Type B pancreatic cell (in vitro differentiated cells): ENCODE results near the gene DLG1. TPM values are rescaled to one million over a fixed set of nuclear protein-coding genes. Genes with fewer than 3 reads are reported as not detected.

Experiments
- DNase-seq: peaks from one replicate; pipeline ENCODE4 v3.0.0; 2021; ENCODE audit warnings: mixed read lengths; ENCODE audit not compliant: unreplicated experiment; ENCODE audit errors: extremely low spot score
- H3K27ac Mint-ChIP-seq: 2 replicates; pipeline ENCODE4 v1.8.0; 2021; ENCODE audit warnings: mild to moderate bottlenecking, mixed read lengths
- H3K27me3 Mint-ChIP-seq: 2 replicates; pipeline ENCODE4 v1.8.0; 2021; ENCODE audit warnings: mixed read lengths
- H3K36me3 Mint-ChIP-seq: 2 replicates; pipeline ENCODE4 v1.8.0; 2021; ENCODE audit warnings: mixed read lengths
- H3K4me1 Mint-ChIP-seq: one replicate; pipeline ENCODE4 v1.8.0; 2021; ENCODE audit warnings: mixed read lengths; ENCODE audit not compliant: unreplicated experiment
- H3K4me3 Mint-ChIP-seq: 2 replicates; pipeline ENCODE4 v1.8.0; 2021; ENCODE audit warnings: mild to moderate bottlenecking, mixed read lengths
- H3K9me3 Mint-ChIP-seq: 2 replicates; pipeline ENCODE4 v1.8.0; 2021; ENCODE audit warnings: mixed read lengths
- total RNA-seq: library from RNA; stranded (reverse); gene quantifications from 2 replicates; pipeline ENCODE4 v1.2.1, GENCODE V29; 2021; ENCODE audit warnings: low replicate concordance
- TF ChIP-seq, protein P1 (sequence below): fragments of 200-600 bp; sonication (generic); conservative IDR thresholded peaks from 2 replicates; pipeline ENCODE4 v1.5.0; 2021; ENCODE audit warnings: antibody characterized with exemption, mild to moderate bottlenecking

The DLG1 gene
- total RNA-seq, 1 donor from 2014 or later = 95.9 TPM

DNA sequence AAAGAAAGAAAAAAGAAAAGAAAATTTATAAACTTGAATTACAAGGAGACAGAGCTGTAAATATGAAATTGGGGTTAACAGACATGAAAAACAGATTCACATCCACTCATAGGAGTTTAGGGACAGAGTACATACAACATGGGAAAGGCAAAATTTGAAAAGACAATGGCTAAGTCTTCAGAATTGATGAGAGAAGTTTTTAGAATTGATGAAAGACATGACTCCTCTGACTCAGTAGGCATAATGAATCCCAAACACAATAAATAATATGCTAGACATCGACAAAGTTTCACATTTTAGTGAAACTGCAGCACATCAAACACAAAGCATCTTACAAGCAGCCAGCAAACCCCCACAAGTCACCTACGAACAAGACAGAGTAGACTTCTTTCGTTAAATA lies 184.4 kb downstream of the DLG1 start:
- no peaks in the 10 kb centered on the region for H3K27me3 Mint-ChIP-seq
- H3K4me1 Mint-ChIP-seq = no peaks in the 10 kb centered on the region
- no peak overlapping the region for H3K27ac Mint-ChIP-seq
- TF ChIP-seq, protein P1, sequence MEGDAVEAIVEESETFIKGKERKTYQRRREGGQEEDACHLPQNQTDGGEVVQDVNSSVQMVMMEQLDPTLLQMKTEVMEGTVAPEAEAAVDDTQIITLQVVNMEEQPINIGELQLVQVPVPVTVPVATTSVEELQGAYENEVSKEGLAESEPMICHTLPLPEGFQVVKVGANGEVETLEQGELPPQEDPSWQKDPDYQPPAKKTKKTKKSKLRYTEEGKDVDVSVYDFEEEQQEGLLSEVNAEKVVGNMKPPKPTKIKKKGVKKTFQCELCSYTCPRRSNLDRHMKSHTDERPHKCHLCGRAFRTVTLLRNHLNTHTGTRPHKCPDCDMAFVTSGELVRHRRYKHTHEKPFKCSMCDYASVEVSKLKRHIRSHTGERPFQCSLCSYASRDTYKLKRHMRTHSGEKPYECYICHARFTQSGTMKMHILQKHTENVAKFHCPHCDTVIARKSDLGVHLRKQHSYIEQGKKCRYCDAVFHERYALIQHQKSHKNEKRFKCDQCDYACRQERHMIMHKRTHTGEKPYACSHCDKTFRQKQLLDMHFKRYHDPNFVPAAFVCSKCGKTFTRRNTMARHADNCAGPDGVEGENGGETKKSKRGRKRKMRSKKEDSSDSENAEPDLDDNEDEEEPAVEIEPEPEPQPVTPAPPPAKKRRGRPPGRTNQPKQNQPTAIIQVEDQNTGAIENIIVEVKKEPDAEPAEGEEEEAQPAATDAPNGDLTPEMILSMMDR = no peak
- H3K4me3 Mint-ChIP-seq = no peak overlapping the region
- no peak for DNase-seq
- H3K36me3 Mint-ChIP-seq = peaks cover 39% of the 10 kb centered on the region
- H3K9me3 Mint-ChIP-seq = no peaks in the 10 kb centered on the region

GRCh38 chr3:197111685-197112084 lies 186.7 kb downstream of the DLG1 start:
- H3K4me3 Mint-ChIP-seq = no peak overlapping the region
- no peak for DNase-seq
- no peaks in the 10 kb centered on the region for H3K4me1 Mint-ChIP-seq
- no peaks in the 10 kb centered on the region for H3K9me3 Mint-ChIP-seq
- TF ChIP-seq, protein P1 = no peak
- H3K27me3 Mint-ChIP-seq = no peaks in the 10 kb centered on the region
- no peak overlapping the region for H3K27ac Mint-ChIP-seq
- H3K36me3 Mint-ChIP-seq = peaks cover 42% of the 10 kb centered on the region

DNA sequence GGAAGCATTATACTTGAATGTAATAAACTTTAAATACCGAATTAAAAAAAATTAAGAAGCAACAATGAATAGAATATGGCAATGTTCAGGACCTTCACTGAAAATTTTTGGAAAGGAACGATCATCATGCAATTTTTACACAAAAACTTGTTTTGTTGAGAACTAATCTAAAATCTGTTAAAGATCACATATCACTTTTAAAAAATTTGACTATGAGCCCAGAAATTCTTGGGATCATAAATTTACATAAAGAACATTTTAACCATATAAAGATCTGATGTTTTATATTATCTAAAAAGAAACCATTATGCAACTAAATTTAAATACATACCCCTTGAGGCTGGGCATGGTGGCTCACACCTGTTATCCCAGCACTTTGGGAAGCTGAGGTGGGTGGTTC lies 192.6 kb downstream of the DLG1 start:
- Mint-ChIP-seq H3K4me3 (no peak overlapping the region), H3K27me3 (no peaks in the 10 kb centered on the region), H3K4me1 (no peaks in the 10 kb centered on the region), H3K9me3 (no peaks in the 10 kb centered on the region), H3K27ac (no peak overlapping the region), H3K36me3 (peaks cover 49% of the 10 kb centered on the region)
- DNase-seq = no peak
- TF ChIP-seq, protein P1 = no peak

- no peaks in the 10 kb centered on the region for H3K4me1 Mint-ChIP-seq
- no peak overlapping the region for H3K4me3 Mint-ChIP-seq
- TF ChIP-seq, protein P1 = no peak
- H3K36me3 Mint-ChIP-seq = peaks cover 46% of the 10 kb centered on the region
- no peak for DNase-seq
- no peaks in the 10 kb centered on the region for H3K27me3 Mint-ChIP-seq
- H3K9me3 Mint-ChIP-seq = no peaks in the 10 kb centered on the region
- no peak overlapping the region for H3K27ac Mint-ChIP-seq
These were observed 193.7 kb downstream of the DLG1 start for GRCh38 chr3:197104738-197105137.

DNA sequence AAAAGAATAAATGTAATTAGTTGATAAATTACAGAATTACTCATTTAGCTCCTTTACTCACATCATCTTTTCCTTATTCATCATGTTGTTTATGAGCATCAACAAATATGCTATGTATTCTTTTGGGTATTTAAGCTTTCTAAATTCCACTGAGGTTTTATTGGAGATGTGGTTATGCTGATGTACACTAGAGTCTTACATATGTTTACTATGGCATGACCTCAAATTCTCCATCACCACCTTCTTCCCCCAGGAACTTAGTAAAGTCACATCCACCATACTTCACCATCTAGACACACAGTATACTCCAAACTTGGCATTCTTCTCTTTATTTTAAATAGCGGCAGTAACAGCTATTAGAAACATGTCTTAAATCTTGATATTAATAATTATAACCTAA lies 194.6 kb downstream of the DLG1 start:
- Mint-ChIP-seq H3K27me3 (no peaks in the 10 kb centered on the region), H3K36me3 (peaks cover 52% of the 10 kb centered on the region), H3K4me3 (no peak overlapping the region), H3K9me3 (no peaks in the 10 kb centered on the region), H3K4me1 (no peaks in the 10 kb centered on the region), H3K27ac (no peak overlapping the region)
- no peak for DNase-seq
- TF ChIP-seq, protein P1 = no peak

GRCh38 chr3:197093871-197094270 lies 204.5 kb downstream of the DLG1 start:
- no peaks in the 10 kb centered on the region for H3K27me3 Mint-ChIP-seq
- H3K27ac Mint-ChIP-seq = no peak overlapping the region

More at GRCh38 chr3:197093871-197094270, 204.5 kb downstream of the DLG1 start:
- Mint-ChIP-seq H3K9me3 (no peaks in the 10 kb centered on the region), H3K36me3 (peaks cover 23% of the 10 kb centered on the region), H3K4me1 (peaks cover under 1% of the 10 kb centered on the region), H3K4me3 (no peak overlapping the region)
- DNase-seq = no peak
- TF ChIP-seq, protein P1 = no peak
